NCI-H1436 (cell line): ENCODE measurements around the gene DMKN.
"Not testable (repeated sequence)": the region's sequence is repeated elsewhere in the genome, so short reads cannot be mapped to it uniquely, and the experiment has no call there.

Experiments used
- DNase-seq: peaks from one replicate; lab custom pipeline; 2025; lab: John Stamatoyannopoulos, UW

Gene DMKN

DNA sequence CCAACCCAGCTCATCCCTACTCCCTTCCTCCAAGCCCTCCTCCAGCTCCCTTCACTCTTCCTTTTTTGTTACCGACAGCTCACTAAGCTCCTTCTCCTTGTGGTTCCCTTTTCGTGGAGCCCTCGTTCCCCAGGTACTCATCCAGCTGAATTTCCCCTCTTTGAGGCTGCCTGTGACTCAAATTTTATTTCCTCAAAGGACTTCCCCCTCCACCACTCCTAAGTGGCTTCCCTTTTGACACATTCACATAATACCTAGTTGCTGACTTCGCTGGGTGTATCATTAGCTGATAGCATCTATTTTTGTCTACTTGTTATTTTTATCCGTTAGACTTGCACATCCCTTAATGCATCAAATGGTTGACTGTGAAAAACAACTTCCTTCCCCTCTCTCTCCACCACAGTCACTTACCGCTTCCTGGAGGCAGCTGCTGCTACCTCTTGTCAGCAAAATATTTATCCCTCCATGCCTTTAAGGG lies 50.9 kb downstream of the DMKN start:
- DNase-seq = no peak

- not testable (repeated sequence) for DNase-seq
Measured at GRCh38 chr19:35461788-35462187, 51.7 kb downstream of the DMKN start.

DNA sequence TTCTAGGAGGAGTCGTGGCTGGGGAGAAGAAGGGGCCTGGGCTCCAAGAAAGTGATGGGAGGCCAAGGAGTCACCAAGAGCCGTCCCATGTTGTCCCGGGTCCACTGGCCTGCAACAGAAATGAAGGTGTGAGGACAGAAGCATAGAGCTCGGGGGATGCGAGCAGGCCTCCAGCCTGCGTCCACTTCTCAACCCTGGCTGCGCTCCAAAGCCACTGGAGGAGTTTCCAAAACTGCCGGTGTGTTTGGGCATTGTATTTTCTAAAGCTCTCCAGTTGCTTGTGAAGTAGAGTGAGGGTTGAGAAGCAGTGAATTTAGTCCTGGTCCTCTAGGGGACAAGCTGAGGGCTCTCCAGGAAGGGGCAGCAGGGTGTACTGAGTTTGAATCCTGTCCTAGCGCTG lies 52.4 kb downstream of the DMKN start:
- DNase-seq = no peak

DNA sequence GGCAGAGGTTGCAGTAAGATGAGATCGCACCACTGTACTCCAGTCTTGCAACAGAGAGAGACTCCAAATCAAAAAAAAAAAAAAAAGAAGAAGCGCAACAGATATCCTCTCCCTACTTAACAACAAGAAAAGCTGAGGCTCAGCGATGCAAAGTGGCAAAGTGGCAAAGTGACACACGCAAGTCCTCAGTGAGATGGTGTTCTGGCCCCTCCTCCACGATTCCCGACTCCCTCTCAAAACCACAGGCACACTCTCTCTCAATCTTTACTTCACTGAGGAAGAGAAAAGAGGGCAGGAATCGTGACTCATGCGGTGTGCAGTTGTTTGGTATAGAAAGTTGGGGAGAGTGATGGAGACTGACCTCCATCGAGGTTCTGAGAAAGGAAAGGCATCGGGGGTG lies 52.8 kb downstream of the DMKN start:
- no peak for DNase-seq

- DNase-seq = no peak
Measured at GRCh38 chr19:35459414-35460082, 53.9 kb downstream of the DMKN start.

DNA sequence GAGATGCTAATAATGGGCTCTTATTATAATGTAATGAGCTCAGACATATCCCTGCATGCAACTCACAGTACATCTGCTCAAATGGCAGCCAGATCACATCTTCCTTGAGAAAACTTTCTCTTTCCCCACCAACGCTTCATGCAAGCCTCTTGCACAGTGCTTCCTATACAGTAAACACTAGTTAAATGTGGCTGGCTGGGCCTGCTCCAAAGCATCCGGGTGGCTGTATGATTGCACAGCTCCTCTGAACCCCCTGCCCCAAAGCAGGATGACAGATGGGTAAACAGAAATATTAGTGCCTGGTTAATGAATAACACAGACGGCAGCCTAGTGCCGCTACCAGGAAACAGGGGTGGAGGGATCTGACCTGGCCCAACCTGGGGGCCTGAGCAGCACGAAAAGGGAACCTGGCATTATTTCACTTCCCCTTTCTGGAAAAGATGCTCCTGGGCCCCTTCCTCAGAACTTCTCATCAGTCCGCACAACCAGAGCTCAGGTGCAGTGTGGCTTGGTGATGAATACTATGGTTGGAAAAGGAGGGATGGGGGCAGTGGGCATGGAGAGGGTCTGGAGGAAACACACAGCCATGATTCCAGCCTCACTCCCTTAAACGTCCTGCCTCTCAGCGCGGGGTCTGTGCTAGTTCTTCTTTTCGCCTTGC lies 54.6 kb downstream of the DMKN start:
- no peak for DNase-seq

GRCh38 chr19:35458192-35458591 lies 55.3 kb downstream of the DMKN start:
- no peak for DNase-seq

GRCh38 chr19:35457173-35457572 lies 56.3 kb downstream of the DMKN start:
- DNase-seq = no peak

DNA sequence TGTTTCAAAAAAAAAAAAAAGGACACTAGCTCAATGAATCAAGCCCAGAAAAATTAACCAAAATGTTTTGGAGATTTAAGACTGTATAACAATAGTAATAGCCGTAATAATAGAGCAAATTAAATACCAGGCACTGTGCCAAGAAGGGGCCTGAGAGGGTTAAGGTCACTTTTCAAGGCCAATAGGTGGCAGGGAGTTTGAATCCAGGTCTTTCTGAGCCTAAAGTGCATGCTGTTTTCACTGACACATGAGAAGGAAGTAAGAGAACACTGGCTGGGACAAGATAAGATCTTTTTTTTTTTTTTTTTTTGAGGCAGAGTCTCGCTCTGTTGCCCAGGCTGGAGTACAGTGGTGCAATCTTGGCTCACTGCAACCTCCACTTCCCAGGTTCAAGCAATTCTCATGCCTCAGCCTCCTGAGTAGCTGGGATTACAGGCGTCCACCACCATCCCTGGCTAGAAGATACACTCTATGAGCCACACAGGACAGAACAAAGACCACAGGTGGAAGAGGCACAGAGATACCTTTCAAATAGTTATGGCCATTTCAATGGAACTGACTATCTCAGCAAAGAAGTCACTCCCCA lies 57.7 kb downstream of the DMKN start:
- DNase-seq = no peak

GRCh38 chr19:35454663-35455062 lies 58.8 kb downstream of the DMKN start:
- DNase-seq = no peak

DNA sequence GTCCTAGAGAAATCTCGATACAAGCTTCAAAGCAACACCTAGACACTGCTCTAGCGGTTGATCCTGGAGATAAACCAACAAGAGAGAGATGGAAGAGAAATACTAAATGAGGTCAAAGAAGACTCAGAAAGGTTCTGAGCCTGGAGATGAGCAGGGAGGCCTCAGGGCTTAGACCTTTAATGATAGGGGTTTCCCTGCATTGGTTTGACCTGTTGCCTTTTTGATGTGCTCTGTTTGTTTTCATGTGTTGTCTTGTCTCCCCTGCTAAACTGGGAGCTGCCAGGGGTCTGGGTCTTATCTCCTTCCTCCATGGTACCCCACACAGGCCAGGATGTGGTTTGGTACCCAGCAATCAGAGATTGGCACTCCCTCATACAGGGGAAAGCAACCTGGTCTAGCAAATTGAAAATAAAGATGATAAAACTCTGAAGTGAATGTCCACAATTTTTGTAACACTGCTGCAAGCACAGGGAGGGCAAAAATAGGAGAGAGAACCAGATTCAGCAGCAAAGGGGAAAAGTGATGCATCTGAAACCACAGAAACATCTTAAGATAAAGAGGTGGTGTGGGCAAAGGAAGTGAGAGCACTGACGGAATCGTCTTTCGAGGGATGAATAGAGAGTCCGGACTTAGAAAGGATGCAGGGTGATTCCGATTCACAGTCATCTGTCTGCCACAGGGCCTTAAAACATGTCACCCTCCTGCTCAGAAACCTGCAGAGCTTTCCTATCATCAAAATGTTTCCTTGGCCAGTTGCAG lies 61.9 kb downstream of the DMKN start:
- DNase-seq = no peak

DNA sequence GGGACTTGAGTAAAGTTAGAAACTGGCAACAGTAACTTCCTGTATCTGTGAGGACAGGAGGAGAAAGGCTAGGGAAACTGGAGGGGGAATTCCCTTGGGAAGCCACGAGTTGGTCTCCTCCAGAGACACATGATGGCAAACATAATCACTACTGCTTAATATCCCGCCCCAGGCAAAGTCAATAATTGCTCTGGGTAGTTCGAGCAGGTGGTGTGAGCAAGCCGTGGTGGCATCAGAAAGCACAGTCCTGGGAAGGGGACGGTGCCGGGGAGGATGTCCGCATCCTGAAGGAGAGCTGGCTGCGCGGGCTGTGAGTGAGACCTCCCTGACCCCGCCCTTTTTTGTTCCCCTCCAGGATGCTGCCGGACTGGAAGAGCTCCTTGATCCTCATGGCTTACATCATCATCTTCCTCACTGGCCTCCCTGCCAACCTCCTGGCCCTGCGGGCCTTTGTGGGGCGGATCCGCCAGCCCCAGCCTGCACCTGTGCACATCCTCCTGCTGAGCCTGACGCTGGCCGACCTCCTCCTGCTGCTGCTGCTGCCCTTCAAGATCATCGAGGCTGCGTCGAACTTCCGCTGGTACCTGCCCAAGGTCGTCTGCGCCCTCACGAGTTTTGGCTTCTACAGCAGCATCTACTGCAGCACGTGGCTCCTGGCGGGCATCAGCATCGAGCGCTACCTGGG lies 63.9 kb downstream of the DMKN start:
- peak; percentile 19 for DNase-seq

DNA sequence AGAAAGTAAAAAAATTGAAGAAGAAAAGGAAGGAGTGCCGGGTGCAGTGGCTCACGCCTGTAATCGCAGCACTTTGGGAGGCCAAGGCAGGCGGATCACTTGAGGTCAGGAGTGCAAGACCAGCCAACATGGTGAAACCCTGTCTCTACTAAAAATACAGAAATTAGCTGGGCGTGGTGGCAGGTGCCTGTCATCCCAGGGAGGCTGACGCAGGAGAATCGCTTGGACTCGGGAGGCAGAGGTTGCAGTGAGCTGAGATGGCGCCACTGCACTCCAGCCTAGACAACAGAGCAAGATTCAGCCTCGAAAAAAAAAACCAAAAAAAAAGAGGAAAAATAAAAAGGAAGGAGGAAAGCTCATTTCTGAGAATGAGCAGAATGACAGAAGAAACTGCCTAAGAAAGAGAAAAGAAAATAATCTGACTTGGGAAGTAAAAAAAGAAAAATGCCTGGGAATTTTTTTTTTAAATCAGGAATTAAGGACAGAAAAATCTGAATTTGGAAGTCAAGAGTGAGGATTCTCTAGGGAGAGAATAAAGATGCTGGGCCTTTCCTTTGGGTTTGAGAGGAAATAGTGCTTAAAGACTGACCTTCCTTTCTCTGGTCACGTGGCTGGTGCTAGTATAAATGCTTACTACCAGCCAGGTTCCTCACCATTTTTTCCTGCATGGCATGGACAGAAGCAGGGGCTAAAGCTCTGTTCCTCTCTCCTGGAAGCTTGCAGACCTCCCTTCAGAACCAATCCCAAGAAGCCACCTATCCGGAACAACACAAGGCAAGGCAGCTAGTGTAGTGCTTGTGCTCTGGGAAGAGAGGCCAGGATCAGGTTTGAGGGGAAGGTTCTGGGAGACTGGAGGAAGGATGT lies 65.6 kb downstream of the DMKN start, which contains the start of gene FFAR2:
FFAR2 (plus strand) TSS at position 652 of the 864 bp plus-strand sequence. CDS start 1,458 bp downstream, outside the sequence.
- DNase-seq = no peak
